Prostate gland (tissue), 2 donors: Measurements from ENCODE around the gene SLC39A3.

Source experiments
- CTCF ChIP-seq, 4 experiments: fragments of 200-600 bp in 2 of 4; fragments of 450-650 bp in 2 of 4; sonication (generic) in 2 of 4; IDR thresholded peaks; 1 replicate in 3 of 4; 2 replicates in 1 of 4; pipeline ENCODE4 v1.5.1; 2016 to 2019; ENCODE audit warnings: antibody characterized with exemption in 4 of 4, mild to moderate bottlenecking in 2 of 4, moderate library complexity in 2 of 4
- POLR2A ChIP-seq: fragments of 450-650 bp; IDR thresholded peaks from one replicate; pipeline ENCODE4 v1.6.1; 2016; ENCODE audit warnings: antibody characterized with exemption, mild to moderate bottlenecking

- TF ChIP-seq CTCF (IDR thresholded peaks at IDR 0.05) (no peak), POLR2A (no peak)
Measured at GRCh38 chr19:2788237-2788636, 48.4 kb upstream of the SLC39A3 start.
